SH-SY5Y (cell line): ENCODE data around the gene ADAM12.

Source experiments
- GATA2 ChIP-seq: IDR thresholded peaks from 2 replicates; pipeline ENCODE4 v1.6.1; 2011; ENCODE audit warnings: mild to moderate bottlenecking, low read depth, low read length
- GATA3 ChIP-seq: IDR thresholded peaks from 2 replicates; pipeline ENCODE4 v1.6.1; 2011; ENCODE audit warnings: low read depth, mild to moderate bottlenecking, low read length, moderate library complexity

Gene ADAM12

DNA sequence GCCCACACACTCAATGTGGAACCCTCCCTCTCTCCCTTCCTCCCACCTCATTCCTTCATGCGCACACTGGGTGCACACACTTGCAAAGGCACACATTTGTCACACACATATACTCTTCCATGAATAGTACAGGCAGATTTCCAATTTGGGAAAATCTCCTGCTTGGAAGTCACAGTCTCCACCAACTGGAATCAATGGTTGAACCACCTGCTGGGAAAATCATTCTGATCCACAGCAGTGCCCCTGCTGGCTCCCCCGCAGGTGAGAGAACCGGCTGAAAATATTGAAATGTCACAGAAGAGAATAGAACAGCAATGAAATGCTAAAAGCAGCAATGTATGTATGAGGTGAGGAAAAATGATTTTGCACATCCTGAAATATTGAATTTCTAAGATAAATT, 232.7 kb downstream of the ADAM12 start:
- no peak for TF ChIP-seq GATA2
- TF ChIP-seq GATA3: no peak

DNA sequence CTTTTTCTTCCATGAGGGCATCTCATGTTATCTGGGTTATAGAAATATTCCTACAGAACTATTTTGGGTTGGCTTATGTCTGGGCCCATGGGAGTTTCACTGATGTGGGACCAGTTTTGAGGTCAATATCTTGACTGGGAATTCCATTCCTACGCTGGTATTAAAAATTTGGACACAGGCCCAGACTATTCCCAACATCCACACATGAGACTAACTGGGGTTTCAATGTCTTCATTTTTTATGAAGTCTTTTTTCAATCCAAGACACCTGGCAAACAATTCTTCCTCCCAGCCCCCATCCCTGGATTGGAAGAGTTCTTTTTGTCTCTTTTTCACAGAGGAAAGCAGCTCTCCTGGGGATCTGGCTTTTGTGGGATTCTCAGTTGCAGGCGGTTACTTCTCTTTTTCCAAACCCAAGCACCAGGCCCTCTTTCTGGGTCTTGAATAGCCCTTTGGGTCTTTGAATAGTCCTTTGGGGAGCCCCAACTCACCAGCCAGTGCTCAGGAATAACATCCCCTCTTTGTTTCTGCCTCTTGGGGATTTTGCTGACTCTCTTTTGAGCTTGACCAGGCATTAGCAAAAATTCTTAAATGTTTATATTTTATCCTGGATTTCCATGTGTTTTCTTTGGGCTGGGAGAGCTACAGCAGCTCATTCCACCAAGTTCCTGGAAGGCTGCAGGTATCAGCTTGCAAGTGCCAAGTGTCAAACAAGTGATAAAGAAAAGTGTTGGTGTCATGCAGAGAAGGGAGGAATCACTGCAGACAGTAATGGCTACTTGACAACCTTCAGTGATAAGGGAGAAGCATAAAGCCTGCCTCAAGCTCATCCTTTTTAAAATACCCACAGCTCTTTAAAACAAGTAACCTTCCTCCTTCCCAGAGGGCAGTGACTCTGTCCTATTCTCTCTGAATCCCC, 234.3 kb downstream of the ADAM12 start:
- TF ChIP-seq GATA3 (no peak), GATA2 (no peak)

DNA sequence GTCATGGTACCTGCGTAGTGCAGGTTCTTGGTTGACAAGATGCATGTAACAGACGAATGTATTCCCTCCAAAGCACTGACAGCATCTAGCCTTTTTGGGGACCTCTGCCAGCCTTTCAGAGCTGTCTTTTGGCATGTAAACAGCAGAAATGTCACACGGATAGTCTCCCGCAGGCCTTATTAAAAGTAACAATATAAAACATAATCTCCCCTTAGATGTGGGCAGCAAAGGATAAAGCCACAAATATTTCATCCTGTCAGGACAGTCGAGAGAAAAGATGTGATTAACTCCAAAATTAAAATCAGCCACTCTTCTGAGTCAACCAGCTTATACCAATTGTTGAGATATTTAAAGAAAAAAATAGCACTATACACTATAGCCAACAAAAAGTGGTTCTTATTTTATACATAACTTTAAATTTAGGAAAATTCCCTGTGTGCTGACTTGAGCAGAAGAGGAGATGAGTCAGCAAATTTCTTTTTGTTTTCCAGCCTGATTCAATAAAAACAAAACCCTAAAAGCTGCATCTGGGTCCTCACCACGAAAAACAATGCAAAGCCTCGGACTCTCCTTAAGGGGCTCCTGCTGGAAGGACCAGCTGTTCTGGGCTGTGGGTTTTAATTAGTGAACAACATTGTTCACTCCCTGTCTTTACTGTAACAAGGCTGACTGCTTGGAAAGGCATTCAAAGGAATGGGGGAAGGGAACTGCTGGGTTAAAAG, 240.2 kb downstream of the ADAM12 start:
- TF ChIP-seq GATA3: no peak
- TF ChIP-seq GATA2: no peak

DNA sequence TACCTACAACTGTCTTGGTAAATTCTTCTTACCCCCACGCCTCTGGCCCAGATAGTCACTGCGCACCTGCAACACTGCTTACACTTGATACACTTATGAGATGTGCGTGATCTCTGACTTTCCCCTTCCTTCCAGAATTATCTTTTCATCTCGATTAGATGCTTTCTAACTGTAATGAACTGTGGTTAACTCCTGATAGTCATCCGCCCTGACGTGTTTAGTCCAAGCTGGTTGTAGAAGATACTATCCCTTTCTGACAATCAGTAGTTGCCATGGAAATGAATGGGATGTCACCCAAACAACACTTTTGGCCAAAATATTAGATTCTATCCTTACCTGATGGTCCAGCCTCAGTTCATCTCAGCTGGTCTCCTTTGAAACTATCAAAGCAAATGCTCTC, 241.5 kb downstream of the ADAM12 start:
- TF ChIP-seq GATA2: no peak
- no peak for TF ChIP-seq GATA3

DNA sequence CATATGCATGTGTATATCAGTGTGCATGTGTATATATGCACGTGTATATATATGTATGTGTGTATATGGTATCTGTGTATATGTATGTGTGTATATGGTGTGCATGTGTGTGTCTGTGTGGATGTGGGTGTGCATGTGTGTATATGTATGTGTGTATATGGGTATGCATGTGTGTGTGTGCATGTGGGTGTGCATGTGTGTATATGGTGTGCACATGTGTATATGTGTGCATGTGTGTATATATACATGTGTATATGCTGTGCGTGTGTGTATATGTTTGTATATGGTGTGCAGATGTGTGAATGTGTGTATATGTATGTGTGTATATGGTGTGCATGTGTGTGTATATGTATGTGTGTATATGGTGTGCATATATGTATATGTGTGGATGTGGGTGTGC, 245.2 kb downstream of the ADAM12 start:
- TF ChIP-seq GATA2: no peak

DNA sequence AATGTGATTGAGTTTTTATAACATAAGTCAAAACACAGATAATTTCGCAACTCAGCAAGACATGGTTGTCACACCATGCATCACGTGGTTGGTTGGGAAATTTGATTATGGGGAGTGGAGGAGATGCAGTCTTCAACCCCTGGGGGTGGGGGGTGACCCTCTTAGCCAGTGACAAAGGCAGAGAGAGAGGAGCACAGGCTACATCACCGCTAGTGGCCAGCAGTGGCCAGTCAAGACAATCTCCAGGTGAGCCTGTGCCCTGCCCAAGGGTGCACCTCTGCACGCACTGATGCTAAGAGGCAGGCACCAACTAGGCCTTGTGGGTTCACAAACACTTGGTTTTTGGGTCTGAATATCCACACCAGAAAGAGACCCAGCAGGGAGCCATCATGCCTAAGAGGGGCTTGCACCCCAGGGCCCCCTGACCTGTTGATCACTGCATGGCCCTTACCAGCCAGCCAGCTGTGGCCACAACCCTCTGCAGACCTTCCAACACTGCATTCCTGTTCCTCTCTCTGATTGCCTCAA, 247.5 kb downstream of the ADAM12 start:
- TF ChIP-seq GATA2: no peak
- TF ChIP-seq GATA3: no peak

DNA sequence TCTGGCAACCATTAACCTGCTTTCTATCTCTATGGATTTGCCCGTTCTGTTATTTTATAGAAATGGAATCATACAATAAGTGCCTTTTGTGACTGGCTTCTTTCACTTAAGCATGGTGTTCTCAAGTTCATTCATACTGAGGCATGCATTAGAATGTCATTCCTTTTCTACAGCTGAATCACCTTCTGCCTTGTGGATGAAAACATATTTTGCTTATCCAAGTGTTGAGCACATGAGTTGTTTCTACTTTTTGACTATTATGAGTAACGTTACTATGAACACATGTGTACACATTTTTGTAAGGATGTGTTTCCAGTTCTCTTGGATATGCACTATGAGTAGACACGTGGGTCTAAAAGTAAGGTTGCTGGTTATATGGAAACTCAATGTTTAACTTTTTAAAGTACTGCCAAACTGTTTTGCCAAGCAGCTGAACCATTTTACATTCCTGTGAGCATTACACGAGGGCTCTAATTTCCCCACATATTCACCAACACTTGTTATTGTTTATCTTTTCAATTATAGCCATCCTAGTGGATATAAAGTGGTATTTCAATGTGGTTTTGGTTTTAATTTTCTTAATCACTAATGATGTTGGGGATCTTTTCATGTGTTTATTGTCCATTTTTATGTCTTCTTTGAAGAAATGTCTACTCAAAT, 250.6 kb downstream of the ADAM12 start:
- no peak for TF ChIP-seq GATA2
- TF ChIP-seq GATA3: no peak

DNA sequence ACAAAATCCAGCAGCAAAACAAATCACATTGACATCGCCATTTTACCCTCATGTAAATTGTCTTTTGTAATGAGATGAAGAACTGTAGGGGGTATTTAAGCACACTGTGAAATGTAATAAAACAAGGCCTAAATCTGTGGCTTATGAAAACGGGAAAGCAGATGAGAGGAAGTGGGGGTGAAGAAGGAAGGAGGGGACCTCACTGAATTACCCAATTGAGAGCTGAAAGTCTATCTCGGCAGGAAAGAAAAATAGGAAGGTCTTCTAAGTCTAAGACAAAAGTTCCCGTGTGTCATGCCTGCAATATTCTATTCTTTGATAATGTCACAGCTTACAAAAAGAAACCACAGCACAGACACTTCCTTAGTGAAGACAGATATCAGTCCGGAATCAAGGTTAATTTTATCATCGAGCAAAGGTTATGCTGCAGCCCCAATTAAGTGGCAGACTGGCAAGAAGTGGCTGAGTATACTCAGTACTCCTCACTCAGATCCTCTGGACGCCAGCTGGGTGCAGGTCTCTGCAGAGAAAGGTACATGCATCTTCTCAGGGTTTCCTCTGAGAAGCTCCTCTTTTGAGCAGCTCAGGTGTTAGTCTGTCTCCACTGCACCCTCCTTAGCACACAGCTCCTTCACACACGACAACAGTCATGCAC, 252.2 kb downstream of the ADAM12 start:
- TF ChIP-seq GATA2 (no peak), GATA3 (no peak)

DNA sequence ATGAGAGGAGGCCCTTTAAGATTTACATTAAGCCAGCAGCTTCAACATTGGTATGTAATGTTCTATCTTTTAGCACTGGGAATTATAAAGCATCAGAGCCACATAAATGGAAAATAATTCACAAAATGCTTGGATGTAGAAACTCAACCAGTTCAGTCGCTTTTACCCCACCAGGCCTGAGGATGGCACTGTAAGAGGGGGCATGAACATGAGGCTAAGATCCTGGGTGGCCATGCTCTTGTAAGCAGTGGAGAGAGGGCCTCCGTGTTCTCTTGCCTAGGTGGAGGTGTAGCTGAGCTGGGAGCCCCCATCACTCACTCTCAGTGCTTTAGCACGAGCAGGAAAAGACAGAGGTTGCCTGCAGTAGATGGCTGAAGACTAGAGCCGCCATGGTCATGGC, 253.1 kb downstream of the ADAM12 start:
- TF ChIP-seq GATA3 (no peak), GATA2 (no peak)

DNA sequence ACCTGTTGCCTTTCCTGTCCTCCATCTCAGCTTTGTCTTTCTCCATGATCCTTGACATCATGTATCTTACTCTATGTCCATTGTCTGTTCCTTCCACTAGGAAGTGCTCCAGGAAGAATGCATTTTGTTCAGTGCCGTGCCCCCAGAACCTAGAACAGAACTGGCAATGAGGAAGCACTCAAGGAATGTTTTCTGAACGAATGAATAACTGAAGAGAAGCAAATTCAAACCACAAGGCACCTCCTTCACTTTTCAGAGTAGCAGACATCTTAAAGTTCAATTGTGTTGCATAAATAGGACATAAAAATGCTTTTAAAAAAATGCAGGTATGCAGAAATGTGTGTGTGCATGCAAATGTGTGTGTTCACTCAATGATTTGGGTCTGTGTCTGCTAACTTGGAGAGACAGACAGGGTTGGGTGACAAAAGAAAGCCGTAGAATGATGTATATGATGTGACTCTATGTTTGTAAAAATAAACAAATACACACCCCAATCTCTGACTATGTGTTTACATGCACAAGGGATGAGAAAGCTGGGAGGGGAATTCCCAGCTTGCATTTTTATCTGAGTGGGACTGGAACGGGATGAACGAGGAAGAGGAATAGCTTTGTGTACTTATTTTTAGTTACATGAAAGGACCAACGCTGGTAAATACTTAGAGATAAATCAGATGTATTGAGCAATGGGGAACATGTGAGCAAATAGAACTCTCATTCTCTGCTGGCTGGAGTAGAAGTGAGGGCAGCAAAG, 254.2 kb downstream of the ADAM12 start:
- TF ChIP-seq GATA2 (no peak), GATA3 (no peak)

DNA sequence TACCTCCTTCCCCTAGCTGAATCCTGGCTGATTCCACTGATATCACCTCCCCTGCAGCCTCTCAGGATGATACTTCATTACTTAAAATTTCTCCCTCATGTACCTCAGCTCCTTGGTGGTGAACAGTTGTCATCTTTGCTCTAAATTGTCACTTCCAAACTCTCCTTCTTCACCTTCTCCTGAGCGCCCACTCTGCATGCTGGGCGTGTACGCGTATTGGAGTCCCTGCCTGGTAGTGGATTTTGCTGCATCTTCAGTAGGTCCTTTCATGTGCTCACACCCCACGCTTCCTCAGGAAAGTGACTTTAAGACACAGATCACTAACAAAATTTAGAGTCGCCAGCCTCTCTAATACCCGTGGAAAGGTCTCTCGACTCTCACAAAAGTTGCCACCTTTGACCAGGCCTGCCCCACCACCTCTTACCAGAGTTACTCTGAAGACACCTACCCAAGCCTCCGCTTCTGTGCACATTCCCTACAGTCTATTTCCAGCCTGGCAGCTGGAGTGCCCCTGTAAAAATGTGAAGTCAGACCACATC, 255.1 kb downstream of the ADAM12 start:
- no peak for TF ChIP-seq GATA3
- TF ChIP-seq GATA2: no peak

DNA sequence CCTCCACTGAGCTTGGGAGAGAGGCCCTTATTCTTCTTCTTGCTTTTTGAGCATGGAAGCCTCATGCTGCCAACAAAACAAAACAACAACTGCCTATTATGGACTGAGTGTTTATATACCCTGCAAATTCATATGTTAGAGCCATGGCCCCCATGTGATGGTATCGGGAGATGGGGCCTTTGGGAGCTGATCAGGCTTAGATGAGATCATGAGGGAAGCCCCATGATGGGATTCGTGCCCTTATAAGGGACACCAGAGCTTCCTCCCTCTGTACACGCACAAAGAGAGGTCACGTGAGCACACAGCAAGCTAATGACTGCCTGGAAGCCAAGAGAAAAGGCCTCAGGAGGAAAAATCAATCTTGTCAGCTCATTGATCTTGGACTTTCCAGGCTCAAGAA, 256.9 kb downstream of the ADAM12 start:
- TF ChIP-seq GATA3: no peak
- TF ChIP-seq GATA2: no peak

DNA sequence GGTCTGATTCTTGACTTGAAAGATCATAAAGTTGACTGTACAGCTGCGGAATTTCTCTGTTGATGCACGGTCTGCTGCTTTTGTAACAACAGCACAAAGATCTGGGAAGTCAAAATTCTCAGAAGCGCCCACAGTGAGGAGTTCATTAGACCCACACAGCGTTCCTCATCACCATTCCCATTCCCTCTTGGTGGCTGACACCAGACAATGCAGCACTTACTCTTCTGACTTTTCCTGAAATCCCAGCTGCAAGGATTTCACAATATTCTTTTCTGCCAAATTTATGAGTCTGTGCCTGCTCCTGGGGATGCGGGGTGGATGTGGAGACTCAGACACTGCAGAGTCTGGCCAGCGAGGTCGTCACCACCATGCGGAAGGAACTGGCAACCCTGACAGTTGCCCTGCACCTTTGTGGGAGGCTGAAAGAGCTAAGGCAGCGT, 258.0 kb downstream of the ADAM12 start:
- TF ChIP-seq GATA3: no peak
- TF ChIP-seq GATA2: no peak

DNA sequence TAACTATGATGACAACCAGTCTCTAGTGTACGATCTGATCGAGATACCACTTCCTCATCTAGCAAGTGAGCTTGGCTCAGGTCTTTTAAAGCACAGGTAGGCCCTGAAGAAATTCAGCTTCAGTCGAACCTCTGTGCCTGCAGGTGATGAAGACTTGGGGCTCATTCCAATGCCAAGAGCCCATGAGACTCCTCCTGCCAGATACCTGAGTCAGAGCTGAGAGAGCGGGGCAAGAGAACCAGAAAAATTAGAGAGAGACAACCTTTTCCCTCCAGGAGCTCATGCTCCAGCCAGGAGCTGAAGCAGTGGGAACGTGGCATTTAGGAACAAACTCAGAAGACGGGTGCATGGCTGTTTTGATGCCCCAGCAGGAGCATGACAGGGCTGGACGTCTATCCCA, 259.3 kb downstream of the ADAM12 start:
- TF ChIP-seq GATA3 (no peak), GATA2 (no peak)
